ENCODE data around the gene HTRA3.
"Not testable (repeated sequence)": the region's sequence is repeated elsewhere in the genome, so short reads cannot be mapped to it uniquely, and the experiment has no call there.

Gene HTRA3

DNA sequence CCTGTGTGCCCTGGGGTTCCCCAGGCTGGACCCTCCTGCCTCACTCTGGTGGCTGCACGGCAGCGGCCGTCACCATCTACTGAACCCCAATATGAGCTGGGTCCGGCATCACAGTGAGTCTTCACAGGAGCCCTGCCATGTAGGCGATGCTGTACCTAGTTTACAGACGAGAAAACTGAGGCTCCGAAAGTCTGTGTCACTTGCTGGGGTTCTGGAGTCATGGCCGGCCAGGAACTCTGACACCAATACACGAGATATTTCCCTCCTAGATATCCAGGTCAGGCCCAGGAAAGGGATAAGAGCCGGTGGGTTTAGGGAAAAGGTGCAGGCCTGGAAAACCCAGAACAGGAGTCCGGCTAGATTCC, 74.4 kb downstream of the HTRA3 start:
- DNase-seq (ENCODE audit: low read depth) = no peak

DNA sequence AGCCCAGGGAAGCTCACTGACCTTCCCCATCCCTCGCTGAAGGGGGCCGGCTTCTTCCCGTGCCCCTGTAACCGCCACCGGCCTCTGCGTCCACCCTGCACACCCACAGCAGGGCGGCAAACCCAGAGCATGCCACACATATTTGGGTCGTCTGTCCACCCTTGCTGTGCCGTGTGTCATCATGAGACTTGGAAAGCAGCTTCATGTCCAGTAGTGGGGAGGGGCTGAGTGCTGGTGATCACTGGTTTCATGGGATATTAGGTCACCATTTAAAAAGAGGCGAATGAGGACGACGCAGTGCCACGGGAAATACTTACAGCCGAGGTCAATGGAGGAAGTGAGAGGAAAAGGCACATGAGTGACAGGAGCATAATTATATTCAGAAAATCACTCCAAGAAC, 74.8 kb downstream of the HTRA3 start:
- no peak for DNase-seq (ENCODE audit: low read depth)

DNA sequence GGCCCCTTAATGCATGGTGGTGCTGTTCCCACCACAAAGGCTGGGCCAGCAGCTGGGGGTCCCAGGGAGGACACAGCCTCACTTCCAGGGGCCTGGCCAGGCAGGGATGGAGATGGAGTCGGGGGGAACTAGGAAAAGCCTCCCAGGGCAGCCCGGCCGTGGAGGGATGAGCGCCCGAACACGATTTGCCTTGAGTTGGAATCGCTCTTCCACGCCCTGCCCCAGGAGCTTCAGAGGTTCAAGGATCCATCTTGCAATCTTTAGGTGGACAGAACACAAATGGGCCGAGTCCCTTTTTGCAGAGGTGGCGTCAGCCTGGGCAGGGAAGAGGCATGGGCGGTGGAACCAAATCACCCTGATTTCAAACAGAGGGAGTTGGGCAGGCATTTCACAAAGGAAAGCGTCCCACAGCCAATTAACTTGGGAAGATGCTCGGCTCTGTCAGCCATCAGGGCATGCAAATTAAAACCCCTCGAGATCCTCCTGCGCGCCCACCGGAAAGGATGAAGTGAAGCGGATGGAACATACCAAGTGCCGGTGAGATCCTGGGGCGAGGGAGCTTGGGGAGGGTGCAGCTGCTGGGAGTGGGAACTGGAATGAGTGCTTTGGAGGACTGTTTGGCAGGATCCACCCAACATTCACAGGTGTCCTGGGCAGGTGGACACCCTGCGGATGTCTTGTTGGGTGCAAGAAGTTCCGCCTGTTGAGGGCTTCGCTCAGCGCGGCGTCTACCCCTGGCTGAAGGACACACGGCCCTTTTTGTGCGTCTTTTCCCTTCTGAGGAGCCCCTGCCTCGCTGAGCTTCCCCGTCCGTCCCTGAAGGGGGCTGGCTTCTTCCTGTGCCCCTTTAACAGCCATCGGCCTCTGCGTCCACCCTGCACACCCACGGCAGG, 75.7 kb downstream of the HTRA3 start:
- no peak for DNase-seq (ENCODE audit: low read depth)

DNA sequence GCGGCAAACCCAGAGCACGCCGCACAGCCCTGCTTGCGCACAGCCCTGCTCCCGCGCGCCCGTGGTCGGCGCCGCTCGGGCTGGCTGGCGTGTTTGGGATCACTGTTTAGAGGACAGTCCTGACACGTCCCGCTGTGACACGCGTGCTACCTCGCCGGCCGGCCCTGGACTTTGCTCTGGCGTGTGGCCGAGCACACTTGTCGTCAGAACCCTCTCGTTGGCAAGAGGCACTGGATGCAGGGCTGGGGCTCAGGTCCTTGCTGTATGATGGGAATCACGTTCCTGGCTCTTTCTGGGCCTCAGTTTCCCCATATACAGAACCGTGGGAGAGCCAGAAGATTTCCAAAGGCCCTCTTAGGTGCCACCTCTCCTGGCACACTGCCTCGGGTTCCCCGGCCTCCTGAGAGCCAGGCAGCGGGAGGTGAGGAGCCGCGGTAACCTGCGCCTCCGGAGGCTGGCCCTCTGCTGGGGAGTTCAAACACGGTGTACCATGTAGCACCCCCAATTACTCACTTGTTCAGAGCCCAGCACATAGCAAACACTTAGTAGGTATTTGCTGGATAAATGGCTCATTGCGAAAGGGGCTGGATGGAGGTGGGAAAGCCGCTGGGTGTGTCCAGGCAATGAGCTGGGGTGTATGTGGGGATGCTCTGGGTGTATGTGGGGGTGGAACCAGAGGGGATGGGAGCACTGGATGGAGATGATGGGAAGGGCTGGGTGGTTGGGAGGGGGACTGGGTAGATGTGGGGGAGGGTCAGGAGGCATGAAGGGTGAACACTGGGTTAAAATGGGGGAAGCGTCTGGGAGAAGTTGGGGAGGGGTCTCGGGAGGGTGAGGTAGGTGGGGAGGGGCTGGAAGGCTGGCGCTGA, 76.6 kb downstream of the HTRA3 start:
- DNase-seq (ENCODE audit: low read depth) = no peak

DNA sequence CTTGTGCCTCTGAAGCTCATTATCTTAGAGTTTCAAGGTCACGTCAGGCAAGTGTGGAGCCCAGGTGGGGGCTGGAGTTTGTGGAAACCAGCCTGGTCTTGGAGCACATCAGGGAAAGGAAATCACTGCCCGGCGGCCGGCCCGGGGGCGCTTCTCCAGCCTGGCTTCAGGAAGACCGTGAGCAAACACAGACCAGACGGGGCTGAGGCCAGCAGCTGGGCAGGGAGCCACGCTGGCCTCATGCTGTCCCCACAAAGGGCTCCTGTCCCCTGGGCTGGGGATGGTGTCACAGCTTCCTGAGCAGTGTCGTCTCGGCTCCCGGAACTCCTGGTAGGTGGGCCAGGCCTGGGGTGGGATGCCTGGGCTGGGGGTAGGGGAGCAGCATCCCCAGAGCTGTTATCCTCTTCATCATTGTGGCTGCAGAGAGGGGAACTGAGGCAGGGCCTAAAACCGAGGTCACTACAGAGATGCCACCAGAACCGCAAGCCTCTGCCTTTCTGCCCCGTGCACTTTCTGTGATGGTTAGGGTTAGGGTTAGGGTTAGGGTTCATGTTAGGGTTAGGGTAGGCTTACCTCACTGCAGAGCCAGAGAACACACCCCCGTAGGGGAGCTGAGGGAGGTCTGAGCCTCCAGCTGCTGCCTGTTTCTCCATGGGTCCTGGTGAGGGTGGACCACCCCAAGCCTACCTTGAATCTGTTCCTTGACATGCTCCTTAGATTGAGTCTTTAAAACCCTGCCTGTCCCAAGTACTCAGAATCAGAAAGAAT, 77.5 kb downstream of the HTRA3 start:
- DNase-seq (ENCODE audit: low read depth) = no peak

DNA sequence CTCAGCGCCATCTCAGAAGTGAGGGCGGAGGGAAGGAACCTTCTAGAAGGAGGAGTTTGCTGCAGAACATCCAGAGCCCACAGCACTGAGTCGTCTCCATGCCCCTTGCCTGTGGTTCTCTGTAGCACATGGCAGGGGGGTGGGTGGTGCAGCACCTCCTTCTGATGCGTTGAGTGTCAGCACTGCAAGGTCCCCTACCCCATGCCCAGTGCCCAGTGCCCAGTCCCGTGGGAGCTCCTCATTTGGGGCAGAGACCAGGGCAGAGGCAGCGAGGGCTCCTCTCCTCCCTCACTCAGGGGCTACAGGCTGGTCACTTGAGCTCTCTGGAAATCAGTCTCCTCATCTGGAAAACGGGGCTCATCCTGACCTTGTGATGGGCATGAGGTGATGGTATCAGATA, 78.1 kb downstream of the HTRA3 start:
- no peak for DNase-seq (ENCODE audit: low read depth)

DNA sequence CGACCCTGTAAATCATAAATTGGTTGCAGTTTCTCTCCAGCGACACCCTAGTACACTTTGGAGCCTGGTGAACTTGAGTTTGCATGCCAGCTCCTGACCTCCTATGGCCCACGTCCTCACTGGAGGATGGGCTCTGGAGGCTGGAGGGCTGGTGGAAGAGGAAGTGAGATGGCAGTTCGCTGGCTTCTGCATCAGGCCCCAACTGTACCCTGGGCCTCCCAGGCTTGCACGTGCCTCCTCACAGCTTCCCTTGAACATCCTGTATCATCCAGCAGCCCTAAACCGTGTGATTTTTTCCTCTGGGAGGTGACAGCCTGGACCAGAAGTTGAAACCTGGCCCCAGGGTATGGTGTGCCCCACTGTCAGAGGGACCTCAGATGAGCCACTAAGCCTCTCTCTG, 78.5 kb downstream of the HTRA3 start:
- DNase-seq (ENCODE audit: low read depth) = no peak

DNA sequence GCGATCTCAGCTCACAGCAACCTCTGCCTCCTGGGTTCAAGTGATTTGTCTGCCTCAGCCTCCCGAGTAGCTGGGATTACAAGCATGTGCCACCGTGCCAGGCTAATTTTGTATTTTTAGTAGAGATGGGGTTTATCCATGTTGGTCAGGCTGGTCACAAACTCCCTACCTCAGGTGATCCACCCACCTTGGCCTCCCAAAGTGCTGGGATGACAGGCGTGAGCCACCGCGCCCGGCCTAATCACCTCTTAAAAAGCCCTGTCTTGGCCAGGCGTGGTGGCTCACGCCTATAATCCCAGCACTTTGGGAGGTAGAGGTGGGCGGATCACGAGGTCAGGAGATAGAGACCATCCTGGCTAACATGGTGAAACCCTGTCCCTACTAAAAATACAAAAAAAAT, 79.7 kb downstream of the HTRA3 start:
- DNase-seq (ENCODE audit: low read depth) = not testable (repeated sequence)

DNA sequence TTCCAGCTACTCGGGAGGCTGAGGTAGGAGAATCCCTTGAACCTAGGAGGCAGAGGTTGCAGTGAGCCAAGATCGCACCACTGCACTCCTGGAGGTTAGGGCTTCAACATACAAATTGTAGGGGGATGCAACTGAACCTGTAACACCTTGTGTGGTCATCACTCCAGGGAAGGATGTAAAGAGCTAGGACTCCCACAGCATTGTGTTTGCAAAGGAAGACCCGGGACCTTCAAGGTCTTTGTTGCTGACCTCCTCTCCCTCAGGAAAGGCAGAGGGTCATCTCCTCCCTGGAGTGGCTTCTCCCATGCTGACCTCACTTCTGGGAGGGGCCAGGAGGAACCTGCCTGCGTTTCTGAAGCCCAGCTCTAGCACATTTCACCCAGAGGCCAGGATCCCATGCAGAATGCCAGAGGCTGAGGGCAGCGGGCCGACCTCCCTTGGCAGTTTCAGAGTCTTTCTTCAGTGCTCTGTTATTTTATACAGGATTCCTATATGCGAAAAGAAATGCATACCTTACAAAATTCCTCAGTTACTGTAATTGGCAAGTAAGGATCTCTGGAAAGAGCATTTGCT, 80.2 kb downstream of the HTRA3 start:
- no peak for DNase-seq (ENCODE audit: low read depth)

DNA sequence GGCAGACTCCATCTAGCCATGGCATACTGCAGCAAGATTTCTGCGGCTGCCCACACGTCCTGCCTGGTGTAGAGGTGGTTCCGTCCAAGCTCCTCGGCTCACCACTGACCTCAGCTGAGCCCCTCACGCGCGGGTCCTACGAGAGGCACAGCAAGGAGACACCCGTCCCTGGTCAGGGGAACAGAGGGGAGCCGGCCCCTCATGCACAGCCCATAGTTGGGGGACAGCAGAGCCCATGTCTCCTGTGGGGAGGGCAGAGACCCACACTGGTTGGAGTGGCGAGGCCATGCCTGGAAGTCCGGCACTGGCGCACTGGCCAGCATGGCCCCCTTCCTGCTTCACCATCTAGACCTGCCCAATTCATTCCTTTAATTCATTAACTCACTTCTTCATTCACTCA, 80.8 kb downstream of the HTRA3 start:
- no peak for DNase-seq (ENCODE audit: low read depth)

DNA sequence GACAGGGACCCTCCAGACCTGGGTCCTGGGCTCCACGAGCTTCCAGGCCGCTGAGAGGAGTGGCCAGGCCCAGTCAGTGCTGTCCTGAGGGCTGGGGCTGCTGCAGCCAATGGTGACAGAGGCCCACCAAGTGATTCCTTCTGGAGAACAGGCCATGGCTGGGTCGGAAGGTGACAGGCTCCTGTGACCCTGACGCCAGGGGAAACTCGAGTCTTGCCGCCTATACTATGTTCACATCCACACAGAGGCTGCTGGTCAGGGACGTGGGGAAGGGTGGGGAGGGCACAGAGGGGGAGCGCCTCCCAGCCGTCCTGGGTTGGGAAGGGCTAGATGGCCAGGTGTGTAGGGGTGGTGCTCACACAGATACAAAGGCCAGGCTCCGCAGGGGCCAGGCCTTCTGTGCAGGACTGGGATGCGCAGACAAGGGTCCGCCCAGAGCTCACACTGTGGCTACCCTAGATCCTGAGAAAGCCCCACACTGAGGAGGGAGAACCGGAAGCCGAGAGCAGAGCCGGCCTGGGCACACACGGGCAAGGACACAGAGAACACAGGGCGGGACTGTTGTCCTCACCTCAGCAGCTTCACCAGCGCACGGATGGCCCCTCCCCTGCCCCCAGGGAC, 81.4 kb downstream of the HTRA3 start:
- no peak for DNase-seq (ENCODE audit: low read depth)

DNA sequence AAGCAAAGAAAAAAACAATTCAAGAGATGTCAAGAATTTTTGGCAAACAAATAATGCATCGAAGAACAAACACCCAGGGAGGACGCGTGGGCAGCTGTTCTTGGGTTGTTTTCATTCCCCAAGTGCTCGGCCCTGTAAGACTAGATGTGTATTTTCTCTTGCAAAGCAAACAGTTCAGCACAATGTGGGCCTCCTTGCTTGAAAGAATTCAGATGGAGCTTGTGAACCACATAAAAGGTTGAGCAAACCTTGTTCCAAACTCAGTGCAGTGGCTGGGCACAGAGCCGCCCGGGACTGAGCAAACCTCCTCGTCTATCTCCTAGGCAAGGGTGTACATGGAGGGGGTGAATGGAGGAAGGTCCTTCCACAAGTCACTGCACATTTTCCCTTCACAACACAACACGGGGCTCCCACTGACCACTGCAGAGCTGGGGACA, 82.4 kb downstream of the HTRA3 start:
- no peak for DNase-seq (ENCODE audit: low read depth)

DNA sequence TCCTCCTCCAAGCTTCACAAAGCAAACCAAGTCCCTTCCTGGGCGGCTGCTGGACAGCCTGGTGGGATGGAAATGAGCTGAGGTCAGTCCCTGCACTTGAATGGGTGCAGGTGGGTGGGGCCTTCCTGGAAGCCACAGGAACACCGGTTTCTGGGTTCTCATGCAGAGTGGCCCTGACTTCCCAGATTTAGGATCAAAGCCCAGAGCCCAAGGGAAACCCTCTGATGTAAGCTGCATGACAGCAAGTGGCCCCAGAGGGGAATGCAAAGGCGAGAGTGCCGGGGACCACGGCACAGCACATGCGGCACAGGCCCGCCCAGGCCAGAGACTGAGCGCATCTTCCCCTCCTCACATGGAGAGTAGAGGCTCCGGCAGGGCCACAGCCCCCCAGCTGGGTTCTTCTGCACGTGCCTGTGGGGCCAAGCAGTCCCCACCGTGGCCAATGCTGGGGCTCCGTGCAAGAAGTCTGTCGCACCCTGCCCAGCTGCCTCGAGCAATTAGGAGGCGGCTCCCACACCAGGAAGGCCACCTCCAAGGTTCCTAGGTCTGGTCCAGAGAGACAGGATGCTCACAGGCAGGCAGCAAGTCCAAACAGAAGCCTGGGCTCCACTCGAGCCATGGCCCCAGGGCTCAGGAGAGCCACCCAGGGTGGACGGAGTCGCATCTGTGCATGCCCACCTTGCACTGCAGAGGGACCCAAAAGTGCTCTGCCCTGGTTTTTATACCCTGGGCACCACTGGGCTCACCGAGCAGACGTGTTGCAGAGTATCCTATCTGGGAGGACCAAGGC, 83.0 kb downstream of the HTRA3 start:
- DNase-seq (ENCODE audit: low read depth) = no peak

DNA sequence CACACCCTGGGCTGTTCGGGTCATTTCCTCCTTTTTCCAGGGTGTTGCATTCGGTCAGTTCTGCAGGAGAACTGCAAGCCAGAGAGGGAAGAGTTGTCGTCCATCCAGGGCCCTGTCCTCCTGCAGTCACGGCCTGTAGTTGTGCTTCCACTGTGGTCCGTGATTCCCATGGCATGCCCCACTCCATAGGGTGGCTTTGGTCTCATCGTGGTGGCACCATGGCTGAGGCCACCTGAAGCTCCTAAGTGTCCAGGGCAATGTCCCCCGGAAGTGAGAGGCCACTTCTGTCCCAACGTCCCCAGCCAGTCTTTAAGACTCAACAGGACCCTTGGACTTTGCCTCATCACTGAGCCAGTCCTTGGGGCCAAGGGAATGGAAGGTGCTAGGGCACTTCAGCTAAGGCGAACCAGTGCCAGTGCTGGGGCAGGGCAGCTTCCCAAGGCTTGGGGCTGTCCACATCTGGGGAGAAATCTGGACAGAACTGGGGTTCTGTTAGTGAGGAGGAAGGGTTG, 83.7 kb downstream of the HTRA3 start:
- no peak for DNase-seq (ENCODE audit: low read depth)

DNA sequence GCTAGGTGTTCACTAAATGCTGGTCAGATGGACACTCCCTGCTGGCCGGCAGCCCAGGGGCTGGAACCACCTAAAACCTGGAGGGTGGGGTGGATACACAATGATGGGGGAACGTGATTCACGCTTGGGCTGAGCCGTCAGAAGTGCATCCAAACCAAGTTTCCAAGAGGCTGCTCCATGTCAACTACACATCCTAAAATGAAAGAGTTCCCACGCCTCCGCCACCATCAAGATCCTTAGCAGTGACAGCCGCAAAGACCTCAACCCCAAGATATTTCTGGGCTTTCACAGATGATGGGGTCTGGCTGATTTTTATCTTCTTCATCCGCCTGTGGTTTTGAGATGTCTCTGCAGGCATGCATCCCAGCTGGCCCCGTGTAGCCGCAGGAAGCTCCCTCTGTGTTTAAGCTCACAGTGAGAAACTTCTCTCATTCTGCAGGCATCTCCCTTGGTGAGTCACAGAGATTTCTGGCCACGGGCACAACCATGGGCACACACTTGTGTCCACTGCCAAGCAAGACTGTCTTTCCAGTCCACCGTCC, 84.4 kb downstream of the HTRA3 start:
- no peak for DNase-seq (ENCODE audit: low read depth)

DNA sequence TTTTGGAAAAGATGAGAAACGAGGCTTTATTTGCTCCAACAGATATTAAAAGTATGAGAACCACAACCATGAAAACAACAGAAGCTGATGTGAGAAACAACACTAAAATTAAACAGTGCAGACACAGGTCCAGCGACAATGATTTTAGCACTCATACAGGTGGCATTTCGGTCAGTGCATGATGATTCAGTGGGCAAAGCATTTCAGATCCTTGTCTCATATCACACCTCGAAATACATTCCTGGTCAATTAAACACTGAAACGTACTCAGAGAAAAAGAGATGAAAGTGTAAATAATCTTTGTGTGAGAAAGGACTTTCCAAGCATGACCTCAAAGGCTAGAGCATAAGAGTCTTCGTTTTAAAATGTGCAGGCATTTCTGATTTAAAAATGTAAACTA, 85.8 kb downstream of the HTRA3 start:
- no peak for DNase-seq (ENCODE audit: low read depth)

DNA sequence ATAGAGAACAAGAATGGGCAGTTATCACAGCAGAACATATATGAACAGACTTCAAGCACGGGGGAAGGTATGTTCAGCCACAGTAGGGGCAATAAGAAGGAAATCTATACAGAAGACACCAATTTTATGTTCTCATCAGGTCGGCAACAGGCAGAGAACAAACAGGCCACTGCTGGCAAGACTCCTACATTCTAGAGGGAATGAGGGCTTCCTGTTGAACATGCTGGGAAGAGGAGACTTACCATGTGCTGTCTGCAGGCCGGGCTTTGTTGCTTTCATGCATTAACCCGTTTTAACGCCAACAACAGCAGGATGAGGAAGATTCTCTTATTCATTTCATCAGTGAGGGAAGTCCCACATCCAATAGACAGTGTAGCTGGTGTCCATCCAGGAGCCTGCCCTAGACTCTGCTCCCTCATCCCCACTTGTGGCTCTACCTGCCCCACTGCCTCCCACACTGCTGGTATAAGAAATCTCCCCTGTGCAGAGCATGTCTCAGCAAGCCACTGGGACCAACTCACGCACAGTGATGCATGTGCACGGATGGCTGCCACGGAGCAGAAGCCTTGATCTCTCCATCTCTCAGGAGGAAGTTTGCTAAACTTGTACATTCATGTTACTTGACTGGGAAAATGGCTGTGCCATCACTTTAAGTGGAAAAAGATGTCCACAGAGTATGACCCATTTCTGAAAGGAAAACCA, 86.5 kb downstream of the HTRA3 start:
- DNase-seq (ENCODE audit: low read depth) = no peak
